ENCODE measurements around the gene RXFP2.

Gene RXFP2, protein sequence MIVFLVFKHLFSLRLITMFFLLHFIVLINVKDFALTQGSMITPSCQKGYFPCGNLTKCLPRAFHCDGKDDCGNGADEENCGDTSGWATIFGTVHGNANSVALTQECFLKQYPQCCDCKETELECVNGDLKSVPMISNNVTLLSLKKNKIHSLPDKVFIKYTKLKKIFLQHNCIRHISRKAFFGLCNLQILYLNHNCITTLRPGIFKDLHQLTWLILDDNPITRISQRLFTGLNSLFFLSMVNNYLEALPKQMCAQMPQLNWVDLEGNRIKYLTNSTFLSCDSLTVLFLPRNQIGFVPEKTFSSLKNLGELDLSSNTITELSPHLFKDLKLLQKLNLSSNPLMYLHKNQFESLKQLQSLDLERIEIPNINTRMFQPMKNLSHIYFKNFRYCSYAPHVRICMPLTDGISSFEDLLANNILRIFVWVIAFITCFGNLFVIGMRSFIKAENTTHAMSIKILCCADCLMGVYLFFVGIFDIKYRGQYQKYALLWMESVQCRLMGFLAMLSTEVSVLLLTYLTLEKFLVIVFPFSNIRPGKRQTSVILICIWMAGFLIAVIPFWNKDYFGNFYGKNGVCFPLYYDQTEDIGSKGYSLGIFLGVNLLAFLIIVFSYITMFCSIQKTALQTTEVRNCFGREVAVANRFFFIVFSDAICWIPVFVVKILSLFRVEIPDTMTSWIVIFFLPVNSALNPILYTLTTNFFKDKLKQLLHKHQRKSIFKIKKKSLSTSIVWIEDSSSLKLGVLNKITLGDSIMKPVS
- long read RNA-seq = 0 reads

DNA sequence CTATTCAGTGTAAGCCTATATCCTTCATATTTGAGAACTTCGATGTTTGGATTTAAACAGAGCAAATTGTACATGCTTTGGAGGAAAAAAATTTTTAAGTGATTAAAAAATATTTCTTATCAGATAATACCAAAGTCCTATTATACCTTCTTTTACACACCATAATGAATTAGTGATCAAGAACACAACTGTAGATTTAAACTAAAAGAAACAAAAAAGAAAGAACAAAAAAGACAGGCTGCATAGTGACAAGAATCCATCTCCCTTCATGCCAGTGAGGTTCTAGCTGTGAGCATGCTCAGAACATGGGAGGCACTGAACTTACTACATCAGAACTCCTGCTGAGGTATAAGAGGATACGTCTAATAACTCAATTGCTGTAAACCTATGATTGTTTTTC is at the start of gene RXFP2:
RXFP2 (plus strand) TSS at position 301 of the 400 bp plus-strand sequence; CDS start at position 388, 87 bp downstream.
- H3K4me3 ChIP-seq (replicated peaks; ENCODE audit: insufficient read depth, low read length) = no peak within 1 kb of the TSS
- no peak for TF ChIP-seq GABPA (IDR thresholded peaks at IDR 0.05; ENCODE audit: low read depth)
- TF ChIP-seq, protein P1, sequence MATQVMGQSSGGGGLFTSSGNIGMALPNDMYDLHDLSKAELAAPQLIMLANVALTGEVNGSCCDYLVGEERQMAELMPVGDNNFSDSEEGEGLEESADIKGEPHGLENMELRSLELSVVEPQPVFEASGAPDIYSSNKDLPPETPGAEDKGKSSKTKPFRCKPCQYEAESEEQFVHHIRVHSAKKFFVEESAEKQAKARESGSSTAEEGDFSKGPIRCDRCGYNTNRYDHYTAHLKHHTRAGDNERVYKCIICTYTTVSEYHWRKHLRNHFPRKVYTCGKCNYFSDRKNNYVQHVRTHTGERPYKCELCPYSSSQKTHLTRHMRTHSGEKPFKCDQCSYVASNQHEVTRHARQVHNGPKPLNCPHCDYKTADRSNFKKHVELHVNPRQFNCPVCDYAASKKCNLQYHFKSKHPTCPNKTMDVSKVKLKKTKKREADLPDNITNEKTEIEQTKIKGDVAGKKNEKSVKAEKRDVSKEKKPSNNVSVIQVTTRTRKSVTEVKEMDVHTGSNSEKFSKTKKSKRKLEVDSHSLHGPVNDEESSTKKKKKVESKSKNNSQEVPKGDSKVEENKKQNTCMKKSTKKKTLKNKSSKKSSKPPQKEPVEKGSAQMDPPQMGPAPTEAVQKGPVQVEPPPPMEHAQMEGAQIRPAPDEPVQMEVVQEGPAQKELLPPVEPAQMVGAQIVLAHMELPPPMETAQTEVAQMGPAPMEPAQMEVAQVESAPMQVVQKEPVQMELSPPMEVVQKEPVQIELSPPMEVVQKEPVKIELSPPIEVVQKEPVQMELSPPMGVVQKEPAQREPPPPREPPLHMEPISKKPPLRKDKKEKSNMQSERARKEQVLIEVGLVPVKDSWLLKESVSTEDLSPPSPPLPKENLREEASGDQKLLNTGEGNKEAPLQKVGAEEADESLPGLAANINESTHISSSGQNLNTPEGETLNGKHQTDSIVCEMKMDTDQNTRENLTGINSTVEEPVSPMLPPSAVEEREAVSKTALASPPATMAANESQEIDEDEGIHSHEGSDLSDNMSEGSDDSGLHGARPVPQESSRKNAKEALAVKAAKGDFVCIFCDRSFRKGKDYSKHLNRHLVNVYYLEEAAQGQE (IDR thresholded peaks at IDR 0.05; ENCODE audit: insufficient replicate concordance, low read depth) = no peak
- TF ChIP-seq POLR2AphosphoS5 (IDR thresholded peaks at IDR 0.05; ENCODE audit: low read depth) = no peak
- no peak for TF ChIP-seq SPI1 (IDR thresholded peaks at IDR 0.05; ENCODE audit: borderline replicate concordance, low read depth)
- TF ChIP-seq, protein P2, sequence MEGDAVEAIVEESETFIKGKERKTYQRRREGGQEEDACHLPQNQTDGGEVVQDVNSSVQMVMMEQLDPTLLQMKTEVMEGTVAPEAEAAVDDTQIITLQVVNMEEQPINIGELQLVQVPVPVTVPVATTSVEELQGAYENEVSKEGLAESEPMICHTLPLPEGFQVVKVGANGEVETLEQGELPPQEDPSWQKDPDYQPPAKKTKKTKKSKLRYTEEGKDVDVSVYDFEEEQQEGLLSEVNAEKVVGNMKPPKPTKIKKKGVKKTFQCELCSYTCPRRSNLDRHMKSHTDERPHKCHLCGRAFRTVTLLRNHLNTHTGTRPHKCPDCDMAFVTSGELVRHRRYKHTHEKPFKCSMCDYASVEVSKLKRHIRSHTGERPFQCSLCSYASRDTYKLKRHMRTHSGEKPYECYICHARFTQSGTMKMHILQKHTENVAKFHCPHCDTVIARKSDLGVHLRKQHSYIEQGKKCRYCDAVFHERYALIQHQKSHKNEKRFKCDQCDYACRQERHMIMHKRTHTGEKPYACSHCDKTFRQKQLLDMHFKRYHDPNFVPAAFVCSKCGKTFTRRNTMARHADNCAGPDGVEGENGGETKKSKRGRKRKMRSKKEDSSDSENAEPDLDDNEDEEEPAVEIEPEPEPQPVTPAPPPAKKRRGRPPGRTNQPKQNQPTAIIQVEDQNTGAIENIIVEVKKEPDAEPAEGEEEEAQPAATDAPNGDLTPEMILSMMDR (IDR thresholded peaks at IDR 0.05; ENCODE audit: insufficient read depth, low read length) = no peak
- no peak within 1 kb of the TSS for H3K27ac ChIP-seq (replicated peaks)
- no peak for DNase-seq (ENCODE audit: low read depth in 1 of 2, low spot score in 1 of 2)
- H3K27me3 ChIP-seq (ENCODE audit: insufficient read depth, poor library complexity, severe bottlenecking) = no peaks in the 10 kb centered on the region

DNA sequence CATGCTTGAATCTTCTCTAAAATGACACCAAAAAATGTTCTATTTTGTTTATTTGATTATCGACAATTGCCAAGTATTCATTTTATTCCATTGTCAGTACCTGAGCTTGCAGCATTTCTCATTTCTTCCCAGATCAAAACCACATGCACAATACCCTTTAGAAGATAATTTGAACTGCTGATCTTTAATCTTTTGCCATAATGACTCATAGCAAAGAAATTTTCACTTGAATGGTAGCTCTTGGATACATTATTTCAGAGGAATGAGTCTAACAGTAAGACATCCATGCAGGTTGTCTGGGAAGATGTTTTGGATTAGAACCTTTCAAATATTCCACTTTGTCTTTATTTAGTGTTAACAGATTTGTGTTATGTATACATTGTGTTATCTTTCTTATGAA is 42.0 kb upstream of the RXFP2 start:
- no peak for DNase-seq (ENCODE audit: low read depth in 1 of 2, low spot score in 1 of 2)
- Histone ChIP-seq H3K27me3 (ENCODE audit: insufficient read depth, poor library complexity, severe bottlenecking) (peaks cover 2% of the 10 kb centered on the region), H3K27ac (replicated peaks) (no peak overlapping the region), H3K4me3 (replicated peaks; ENCODE audit: insufficient read depth, low read length) (no peak overlapping the region)
- TF ChIP-seq, protein P1 (IDR thresholded peaks at IDR 0.05; ENCODE audit: insufficient replicate concordance, low read depth) = no peak
- TF ChIP-seq GABPA (IDR thresholded peaks at IDR 0.05; ENCODE audit: low read depth) (no peak), SPI1 (IDR thresholded peaks at IDR 0.05; ENCODE audit: borderline replicate concordance, low read depth) (no peak), POLR2AphosphoS5 (IDR thresholded peaks at IDR 0.05; ENCODE audit: low read depth) (no peak)
- TF ChIP-seq, protein P2 (IDR thresholded peaks at IDR 0.05; ENCODE audit: insufficient read depth, low read length) = no peak

- no peak overlapping the region for H3K4me3 ChIP-seq (replicated peaks; ENCODE audit: insufficient read depth, low read length)
- no peak for TF ChIP-seq POLR2AphosphoS5 (IDR thresholded peaks at IDR 0.05; ENCODE audit: low read depth)
- TF ChIP-seq, protein P1 (IDR thresholded peaks at IDR 0.05; ENCODE audit: insufficient replicate concordance, low read depth) = no peak
- TF ChIP-seq SPI1 (IDR thresholded peaks at IDR 0.05; ENCODE audit: borderline replicate concordance, low read depth) = no peak
- TF ChIP-seq GABPA (IDR thresholded peaks at IDR 0.05; ENCODE audit: low read depth) = no peak
- no peak overlapping the region for H3K27ac ChIP-seq (replicated peaks)
- no peak for DNase-seq (ENCODE audit: low read depth in 1 of 2, low spot score in 1 of 2)
- peaks cover 2% of the 10 kb centered on the region for H3K27me3 ChIP-seq (ENCODE audit: insufficient read depth, poor library complexity, severe bottlenecking)
Observed at GRCh38 chr13:31699650-31700049, 39.7 kb upstream of the RXFP2 start.
